ENCODE measurements around the gene LRRTM3. TPM values are rescaled to one million over a fixed set of nuclear protein-coding genes. Genes with fewer than 3 reads are reported as not detected.

LRRTM3 gene
- total and polyA plus RNA-seq, 2 experiments from 2014 or later = not detected

GRCh38 chr10:67076144-67076543 lies 150.3 kb downstream of the LRRTM3 start:
- H3K9me3 ChIP-seq (ENCODE audit: low read depth) = no peaks in the 10 kb centered on the region
- no peaks in the 10 kb centered on the region for H3K4me1 ChIP-seq (ENCODE audit: insufficient read depth)
- TF ChIP-seq EZH2 (IDR thresholded peaks at IDR 0.05; ENCODE audit: insufficient read depth, poor library complexity, severe bottlenecking) = no peak
- TF ChIP-seq EZH2phosphoT487 (IDR thresholded peaks at IDR 0.05; ENCODE audit: insufficient read depth, low read depth) = no peak
- no peak overlapping the region for H3K27ac ChIP-seq
- no peak overlapping the region for H3K9ac ChIP-seq
- no peak overlapping the region for H2AFZ ChIP-seq
- no peaks in the 10 kb centered on the region for H3F3A ChIP-seq (ENCODE audit: insufficient read depth)
- no peaks in the 10 kb centered on the region for H4K20me1 ChIP-seq (ENCODE audit: insufficient read depth)
- no peaks in the 10 kb centered on the region for H3K9me2 ChIP-seq (ENCODE audit: insufficient read depth)
- H3K4me3 ChIP-seq = no peak overlapping the region
- no peaks in the 10 kb centered on the region for H3K79me2 ChIP-seq (ENCODE audit: insufficient read depth)
- no peak for DNase-seq
- no peak overlapping the region for H3K4me2 ChIP-seq (ENCODE audit: unreplicated experiment)
- no peaks in the 10 kb centered on the region for H3K27me3 ChIP-seq (replicated peaks; ENCODE audit: insufficient read depth)
- H3K36me3 ChIP-seq (ENCODE audit: low read depth) = no peaks in the 10 kb centered on the region
- in situ Hi-C loops (cut with MboI) = no loop called here

- Histone ChIP-seq H3K4me2 (ENCODE audit: unreplicated experiment) (no peak overlapping the region), H3K27me3 (replicated peaks; ENCODE audit: insufficient read depth) (no peaks in the 10 kb centered on the region), H4K20me1 (ENCODE audit: insufficient read depth) (no peaks in the 10 kb centered on the region), H3K9me2 (ENCODE audit: insufficient read depth) (no peaks in the 10 kb centered on the region), H3K27ac (no peak overlapping the region), H3K9ac (no peak overlapping the region), H2AFZ (no peak overlapping the region), H3K36me3 (ENCODE audit: low read depth) (no peaks in the 10 kb centered on the region), H3K9me3 (ENCODE audit: low read depth) (no peaks in the 10 kb centered on the region), H3K4me3 (no peak overlapping the region), H3K4me1 (ENCODE audit: insufficient read depth) (no peaks in the 10 kb centered on the region), H3K79me2 (ENCODE audit: insufficient read depth) (no peaks in the 10 kb centered on the region), H3F3A (ENCODE audit: insufficient read depth) (no peaks in the 10 kb centered on the region)
- no peak for TF ChIP-seq EZH2 (IDR thresholded peaks at IDR 0.05; ENCODE audit: insufficient read depth, poor library complexity, severe bottlenecking)
- TF ChIP-seq EZH2phosphoT487 (IDR thresholded peaks at IDR 0.05; ENCODE audit: insufficient read depth, low read depth) = no peak
- 32 to 39% methylated on average over 1 of the region's 1 CpG for WGBS, 2 experiments (ENCODE audit: low coverage in 1 of 2, low lambda C conversion rate in 2 of 2, missing lambda C conversion rate in 2 of 2)
- in situ Hi-C loops (cut with MboI) = no loop called here
- DNase-seq = no peak
Observed at GRCh38 chr10:67077376-67077775, 151.5 kb downstream of the LRRTM3 start.

GRCh38 chr10:67079126-67079525 lies 153.3 kb downstream of the LRRTM3 start:
- Histone ChIP-seq H3K27me3 (replicated peaks; ENCODE audit: insufficient read depth) (no peaks in the 10 kb centered on the region), H2AFZ (no peak overlapping the region), H4K20me1 (ENCODE audit: insufficient read depth) (no peaks in the 10 kb centered on the region), H3K4me3 (no peak overlapping the region), H3K4me1 (ENCODE audit: insufficient read depth) (no peaks in the 10 kb centered on the region), H3K79me2 (ENCODE audit: insufficient read depth) (no peaks in the 10 kb centered on the region), H3K9me3 (ENCODE audit: low read depth) (no peaks in the 10 kb centered on the region), H3K4me2 (ENCODE audit: unreplicated experiment) (no peak overlapping the region), H3K9ac (no peak overlapping the region), H3F3A (ENCODE audit: insufficient read depth) (no peaks in the 10 kb centered on the region), H3K27ac (no peak overlapping the region), H3K9me2 (ENCODE audit: insufficient read depth) (no peaks in the 10 kb centered on the region), H3K36me3 (ENCODE audit: low read depth) (no peaks in the 10 kb centered on the region)
- in situ Hi-C loops (cut with MboI) = no loop called here
- WGBS, 2 experiments (ENCODE audit: low coverage in 1 of 2, low lambda C conversion rate in 2 of 2, missing lambda C conversion rate in 2 of 2) = 10 to 11% methylated on average over 4 of the region's 4 CpGs
- TF ChIP-seq EZH2phosphoT487 (IDR thresholded peaks at IDR 0.05; ENCODE audit: insufficient read depth, low read depth) (no peak), EZH2 (IDR thresholded peaks at IDR 0.05; ENCODE audit: insufficient read depth, poor library complexity, severe bottlenecking) (no peak)
- peak; percentile 1 for DNase-seq

GRCh38 chr10:67086327-67087134 lies 160.7 kb downstream of the LRRTM3 start:
- Histone ChIP-seq H3F3A (ENCODE audit: insufficient read depth) (no peaks in the 10 kb centered on the region), H3K4me2 (ENCODE audit: unreplicated experiment) (no peak overlapping the region), H4K20me1 (ENCODE audit: insufficient read depth) (no peaks in the 10 kb centered on the region), H2AFZ (no peak overlapping the region), H3K9ac (no peak overlapping the region), H3K36me3 (ENCODE audit: low read depth) (no peaks in the 10 kb centered on the region), H3K4me1 (ENCODE audit: insufficient read depth) (no peaks in the 10 kb centered on the region), H3K27me3 (replicated peaks; ENCODE audit: insufficient read depth) (no peaks in the 10 kb centered on the region), H3K27ac (no peak overlapping the region), H3K79me2 (ENCODE audit: insufficient read depth) (no peaks in the 10 kb centered on the region), H3K9me2 (ENCODE audit: insufficient read depth) (no peaks in the 10 kb centered on the region), H3K4me3 (no peak overlapping the region), H3K9me3 (ENCODE audit: low read depth) (no peaks in the 10 kb centered on the region)
- TF ChIP-seq EZH2phosphoT487 (IDR thresholded peaks at IDR 0.05; ENCODE audit: insufficient read depth, low read depth) (no peak), EZH2 (IDR thresholded peaks at IDR 0.05; ENCODE audit: insufficient read depth, poor library complexity, severe bottlenecking) (no peak)
- no peak for DNase-seq
- in situ Hi-C loops (cut with MboI) = no loop called here
- 0% methylated on average over 2 of the region's 2 CpGs for WGBS, 2 experiments (ENCODE audit: low coverage in 1 of 2, low lambda C conversion rate in 2 of 2, missing lambda C conversion rate in 2 of 2)

GRCh38 chr10:67087135-67087425 lies 161.2 kb downstream of the LRRTM3 start:
- no peak for DNase-seq
- no peak overlapping the region for H3K4me2 ChIP-seq (ENCODE audit: unreplicated experiment)
- no peaks in the 10 kb centered on the region for H4K20me1 ChIP-seq (ENCODE audit: insufficient read depth)
- H3K27ac ChIP-seq = no peak overlapping the region
- no peaks in the 10 kb centered on the region for H3K4me1 ChIP-seq (ENCODE audit: insufficient read depth)
- TF ChIP-seq EZH2 (IDR thresholded peaks at IDR 0.05; ENCODE audit: insufficient read depth, poor library complexity, severe bottlenecking) (no peak), EZH2phosphoT487 (IDR thresholded peaks at IDR 0.05; ENCODE audit: insufficient read depth, low read depth) (no peak)
- H3K27me3 ChIP-seq (replicated peaks; ENCODE audit: insufficient read depth) = no peaks in the 10 kb centered on the region
- no peaks in the 10 kb centered on the region for H3K9me2 ChIP-seq (ENCODE audit: insufficient read depth)
- H3K9me3 ChIP-seq (ENCODE audit: low read depth) = no peaks in the 10 kb centered on the region
- in situ Hi-C loops (cut with MboI) = no loop called here
- no peak overlapping the region for H2AFZ ChIP-seq
- no peak overlapping the region for H3K4me3 ChIP-seq
- no peak overlapping the region for H3K9ac ChIP-seq
- H3K79me2 ChIP-seq (ENCODE audit: insufficient read depth) = no peaks in the 10 kb centered on the region
- no peaks in the 10 kb centered on the region for H3K36me3 ChIP-seq (ENCODE audit: low read depth)
- H3F3A ChIP-seq (ENCODE audit: insufficient read depth) = no peaks in the 10 kb centered on the region

Data from GM23248 (cell line).